ENCODE data around the gene MRLN. TPM values are rescaled to one million over a fixed set of nuclear protein-coding genes. Genes with fewer than 3 reads are reported as not detected.

The MRLN gene
- not detected for total RNA-seq

GRCh38 chr10:59753267-59753666, at the start of gene MRLN:
Gene MRLN (minus strand): TSS chr10:59753455.
- DNase-seq, result no peak
- no peak within 1 kb of the TSS for H3K27ac ChIP-seq
- H3K27me3 ChIP-seq, result no peaks in the 10 kb centered on the region
- intact Hi-C loops (cut with DNase I), result no loop called here
- TF ChIP-seq CTCF (IDR thresholded peaks at IDR 0.05), result no peak
- no peaks in the 10 kb centered on the region for H3K36me3 ChIP-seq
- no peaks in the 10 kb centered on the region for H3K9me3 ChIP-seq
- no peak within 1 kb of the TSS for H3K4me3 ChIP-seq
- no peaks in the 10 kb centered on the region for H3K4me1 ChIP-seq
- WGBS, 2 donors, result 61 to 65% methylated on average over 3 of the region's 3 CpGs

GRCh38 chr10:59801171-59801570, 47.9 kb upstream of the MRLN start:
- Histone ChIP-seq H3K27ac (no peak overlapping the region), H3K9me3 (no peaks in the 10 kb centered on the region), H3K27me3 (no peaks in the 10 kb centered on the region), H3K36me3 (peaks cover 8 to 97% (median 10%) of the 10 kb centered on the region in 3 donors), H3K4me3 (no peak overlapping the region), H3K4me1 (peaks cover 0 to 6% (median 0%) of the 10 kb centered on the region in 3 donors)
- intact Hi-C loops (cut with DNase I), result no loop called here
- no peak for DNase-seq
- WGBS, 2 donors, result 88 to 92% methylated on average over 2 of the region's 2 CpGs
- TF ChIP-seq POLR2A (IDR thresholded peaks at IDR 0.05) (no peak), CTCF (IDR thresholded peaks at IDR 0.05) (no peak)

GRCh38 chr10:59799421-59799820, 46.2 kb upstream of the MRLN start:
- intact Hi-C loops (cut with DNase I), result no loop called here
- DNase-seq, result no peak
- no peak for TF ChIP-seq POLR2A (IDR thresholded peaks at IDR 0.05)
- no peak for TF ChIP-seq CTCF (IDR thresholded peaks at IDR 0.05)
- Histone ChIP-seq H3K36me3 (peaks cover 2 to 96% (median 5%) of the 10 kb centered on the region in 3 donors), H3K4me1 (peaks cover 0 to 6% (median 0%) of the 10 kb centered on the region in 3 donors), H3K27me3 (no peaks in the 10 kb centered on the region), H3K4me3 (no peak overlapping the region), H3K9me3 (no peaks in the 10 kb centered on the region), H3K27ac (no peak overlapping the region)
- 100% methylated on average over 1 of the region's 1 CpG for WGBS, 2 donors

GRCh38 chr10:59793919-59794318, 40.7 kb upstream of the MRLN start:
- Histone ChIP-seq H3K4me1 (peaks cover 0 to 15% (median 0%) of the 10 kb centered on the region in 3 donors), H3K36me3 (peaks cover 8 to 93% (median 16%) of the 10 kb centered on the region in 3 donors), H3K4me3 (no peak overlapping the region), H3K27me3 (no peaks in the 10 kb centered on the region), H3K9me3 (no peaks in the 10 kb centered on the region), H3K27ac (peak overlapping the region in 1 of 4 donors; percentile 43)
- TF ChIP-seq POLR2A (IDR thresholded peaks at IDR 0.05), result no peak
- TF ChIP-seq CTCF (IDR thresholded peaks at IDR 0.05), result no peak
- DNase-seq, result no peak
- intact Hi-C loops (cut with DNase I), result no loop called here
- WGBS, 2 donors, result 24 to 28% methylated on average over 2 of the region's 2 CpGs

- no peak for TF ChIP-seq CTCF (IDR thresholded peaks at IDR 0.05)
- no peak for TF ChIP-seq POLR2A (IDR thresholded peaks at IDR 0.05)
- Histone ChIP-seq H3K36me3 (peaks cover 8 to 93% (median 16%) of the 10 kb centered on the region in 3 donors), H3K9me3 (no peaks in the 10 kb centered on the region), H3K4me3 (no peak overlapping the region), H3K27me3 (no peaks in the 10 kb centered on the region), H3K27ac (no peak overlapping the region), H3K4me1 (peaks cover 0 to 15% (median 0%) of the 10 kb centered on the region in 3 donors)
- 85 to 88% methylated on average over 13 of the region's 13 CpGs for WGBS, 2 donors
- no peak for DNase-seq
- intact Hi-C loops (cut with DNase I), result no loop called here
These were observed 39.6 kb upstream of the MRLN start for GRCh38 chr10:59792812-59793211.

All from esophagus squamous epithelium (tissue), 5 donors.